Gastrocnemius medialis (tissue), 4 donors: Measurements from ENCODE around the gene PCDH9. TPM values are rescaled to one million over a fixed set of nuclear protein-coding genes. Genes with fewer than 3 reads are reported as not detected.

Experiments
- ATAC-seq, 2 donors: fragments of 150-250 bp; one replicate each; pipeline ENCODE4 v1.9.1; 2016
- DNase-seq, 2 donors: peaks; one replicate each; pipeline ENCODE4 v3.0.0-alpha.2; 2019
- H3K27ac ChIP-seq, 4 donors: fragments of 200-600 bp; sonication (generic); 1 replicate in 1 of 4; 2 replicates in 3 of 4; pipeline ENCODE4 v1.5.1; 2016 to 2018; ENCODE audit warnings: mild to moderate bottlenecking in 2 of 4, moderate library complexity in 1 of 4
- H3K27me3 ChIP-seq, 3 donors: fragments of 200-600 bp; sonication (generic) in 2 of 3; 1 replicate in 1 of 3; 2 replicates in 2 of 3; pipeline versions ENCODE4 v1.5.1 to v1.6.0; 2016 to 2019; ENCODE audit warnings: mild to moderate bottlenecking in 1 of 3, moderate library complexity in 1 of 3
- H3K36me3 ChIP-seq, 2 donors: fragments of 200-600 bp; sonication (generic) in 1 of 2; one replicate each; pipeline ENCODE4 v1.5.1; 2017 to 2018
- H3K4me1 ChIP-seq, 2 donors: fragments of 200-600 bp; sonication (generic) in 1 of 2; one replicate each; pipeline ENCODE4 v1.5.1; 2016 to 2017; ENCODE audit warnings: mild to moderate bottlenecking in 2 of 2
- H3K4me3 ChIP-seq, 4 donors: fragments of 200-600 bp; sonication (generic) in 3 of 4; 1 replicate in 1 of 4; 2 replicates in 3 of 4; pipeline ENCODE4 v1.5.1; 2016 to 2019; ENCODE audit warnings: mild to moderate bottlenecking in 2 of 4
- H3K9me3 ChIP-seq, 3 donors: fragments of 200-600 bp; sonication (generic) in 2 of 3; 1 replicate in 1 of 3; 2 replicates in 2 of 3; pipeline ENCODE4 v1.5.1; 2016 to 2019
- POLR2A ChIP-seq, 2 donors: fragments of 450-650 bp; IDR thresholded peaks; one replicate each; pipeline ENCODE4 v1.6.1; 2017; ENCODE audit warnings: antibody characterized with exemption in 2 of 2, mild to moderate bottlenecking in 2 of 2, moderate library complexity in 2 of 2
- in situ Hi-C, 4 donors: fragments of 200-750 bp; cut with MboI; loops; one replicate each; pipeline versions ENCODE4 v1.15.0 to v1.8.0; 2017; ENCODE audit warnings: low sequenced_read_pairs in 4 of 4
- intact Hi-C: fragments of 100-400 bp; cut with DNase I; formaldehyde crosslinking; loops from one replicate; pipeline ENCODE4 v1.15.1; 2023; ENCODE audit warnings: low total_unique reads
- total RNA-seq, 4 donors: library from RNA; depleted of rRNA; stranded (reverse); fragments of >200 nt; gene quantifications; one replicate each; pipeline versions ENCODE4 v1.1.0 to v1.2.3, GENCODE V29; 2016
- TF ChIP-seq, protein P1 (sequence below), 5 experiments: fragments of 450-650 bp in 3 of 5; fragments of 200-600 bp in 2 of 5; sonication (generic) in 2 of 5; IDR thresholded peaks in 4 of 5; conservative IDR thresholded peaks in 1 of 5; 1 replicate in 4 of 5; 2 replicates in 1 of 5; pipeline ENCODE4 v1.5.1; 2016 to 2019; ENCODE audit warnings: antibody characterized with exemption in 5 of 5, mild to moderate bottlenecking in 3 of 5, moderate library complexity in 3 of 5

The PCDH9 gene
- total RNA-seq, 4 donors from 2014 or later: 1.4 to 2.1 (median 1.9) TPM

DNA sequence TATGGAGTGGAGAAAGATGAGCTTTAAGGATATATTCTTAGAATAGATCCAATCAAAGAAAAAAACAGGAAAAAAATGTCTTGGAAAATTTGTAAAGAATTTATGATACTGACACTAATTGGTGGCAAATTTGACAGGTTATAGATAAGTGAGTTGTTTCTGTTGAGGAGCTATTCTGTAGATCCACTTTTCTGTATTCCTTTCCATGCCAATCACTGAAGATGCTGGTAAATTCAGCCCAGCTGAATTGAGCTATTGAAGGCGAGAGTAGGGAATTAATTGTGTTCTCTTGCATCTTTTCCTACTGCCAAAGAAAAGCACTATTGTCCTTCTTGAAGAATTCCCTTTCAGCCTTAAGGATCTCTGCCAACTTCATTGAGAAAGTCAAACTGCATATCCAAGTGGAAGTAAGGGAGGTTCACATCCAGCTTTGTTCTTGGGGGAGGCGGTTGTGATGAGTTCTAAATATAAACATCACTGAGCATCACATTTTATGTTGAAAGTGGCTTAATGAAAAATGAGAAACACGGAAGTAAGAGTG lies 113.1 kb downstream of the PCDH9 start:
- no peaks in the 10 kb centered on the region for H3K36me3 ChIP-seq
- no peaks in the 10 kb centered on the region for H3K9me3 ChIP-seq
- intact Hi-C loops (no loop called here), in situ Hi-C loops (no loop called here)
- H3K4me3 ChIP-seq: no peak overlapping the region
- H3K27ac ChIP-seq: no peak overlapping the region
- ATAC-seq (no peak), DNase-seq (no peak)
- no peaks in the 10 kb centered on the region for H3K4me1 ChIP-seq
- no peak for TF ChIP-seq POLR2A (IDR thresholded peaks at IDR 0.05)
- TF ChIP-seq, protein P1, sequence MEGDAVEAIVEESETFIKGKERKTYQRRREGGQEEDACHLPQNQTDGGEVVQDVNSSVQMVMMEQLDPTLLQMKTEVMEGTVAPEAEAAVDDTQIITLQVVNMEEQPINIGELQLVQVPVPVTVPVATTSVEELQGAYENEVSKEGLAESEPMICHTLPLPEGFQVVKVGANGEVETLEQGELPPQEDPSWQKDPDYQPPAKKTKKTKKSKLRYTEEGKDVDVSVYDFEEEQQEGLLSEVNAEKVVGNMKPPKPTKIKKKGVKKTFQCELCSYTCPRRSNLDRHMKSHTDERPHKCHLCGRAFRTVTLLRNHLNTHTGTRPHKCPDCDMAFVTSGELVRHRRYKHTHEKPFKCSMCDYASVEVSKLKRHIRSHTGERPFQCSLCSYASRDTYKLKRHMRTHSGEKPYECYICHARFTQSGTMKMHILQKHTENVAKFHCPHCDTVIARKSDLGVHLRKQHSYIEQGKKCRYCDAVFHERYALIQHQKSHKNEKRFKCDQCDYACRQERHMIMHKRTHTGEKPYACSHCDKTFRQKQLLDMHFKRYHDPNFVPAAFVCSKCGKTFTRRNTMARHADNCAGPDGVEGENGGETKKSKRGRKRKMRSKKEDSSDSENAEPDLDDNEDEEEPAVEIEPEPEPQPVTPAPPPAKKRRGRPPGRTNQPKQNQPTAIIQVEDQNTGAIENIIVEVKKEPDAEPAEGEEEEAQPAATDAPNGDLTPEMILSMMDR (IDR thresholded peaks at IDR 0.05 in 4 of 5, conservative IDR thresholded peaks at IDR 0.05 in 1 of 5): no peak
- no peaks in the 10 kb centered on the region for H3K27me3 ChIP-seq

DNA sequence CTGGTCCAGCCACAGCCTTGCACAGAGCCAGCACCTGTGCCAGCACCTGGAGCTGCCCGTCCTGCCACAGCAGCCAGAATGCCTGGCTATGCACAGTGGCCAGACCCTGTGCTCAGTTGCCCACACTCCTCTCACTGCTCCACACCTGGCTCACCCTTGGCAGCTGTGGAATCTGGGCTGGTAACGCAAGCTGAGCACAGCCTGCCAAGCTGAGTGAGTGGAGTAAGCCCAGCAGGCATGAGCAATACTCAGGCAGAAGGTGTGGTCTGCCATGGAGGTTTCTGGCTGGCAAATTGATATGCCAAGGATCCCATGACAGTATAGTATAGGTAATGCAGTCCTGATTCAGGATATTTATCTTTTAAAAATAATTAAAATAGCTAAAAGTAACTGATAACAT lies 122.2 kb downstream of the PCDH9 start:
- DNase-seq: no peak
- no peaks in the 10 kb centered on the region for H3K27me3 ChIP-seq
- in situ Hi-C loops (no loop called here), intact Hi-C loops (no loop called here)
- no peak for ATAC-seq
- no peaks in the 10 kb centered on the region for H3K4me1 ChIP-seq
- H3K4me3 ChIP-seq: no peak overlapping the region
- TF ChIP-seq POLR2A (IDR thresholded peaks at IDR 0.05): no peak
- TF ChIP-seq, protein P1 (IDR thresholded peaks at IDR 0.05 in 4 of 5, conservative IDR thresholded peaks at IDR 0.05 in 1 of 5): no peak
- no peaks in the 10 kb centered on the region for H3K36me3 ChIP-seq
- H3K27ac ChIP-seq: no peak overlapping the region
- no peaks in the 10 kb centered on the region for H3K9me3 ChIP-seq

DNA sequence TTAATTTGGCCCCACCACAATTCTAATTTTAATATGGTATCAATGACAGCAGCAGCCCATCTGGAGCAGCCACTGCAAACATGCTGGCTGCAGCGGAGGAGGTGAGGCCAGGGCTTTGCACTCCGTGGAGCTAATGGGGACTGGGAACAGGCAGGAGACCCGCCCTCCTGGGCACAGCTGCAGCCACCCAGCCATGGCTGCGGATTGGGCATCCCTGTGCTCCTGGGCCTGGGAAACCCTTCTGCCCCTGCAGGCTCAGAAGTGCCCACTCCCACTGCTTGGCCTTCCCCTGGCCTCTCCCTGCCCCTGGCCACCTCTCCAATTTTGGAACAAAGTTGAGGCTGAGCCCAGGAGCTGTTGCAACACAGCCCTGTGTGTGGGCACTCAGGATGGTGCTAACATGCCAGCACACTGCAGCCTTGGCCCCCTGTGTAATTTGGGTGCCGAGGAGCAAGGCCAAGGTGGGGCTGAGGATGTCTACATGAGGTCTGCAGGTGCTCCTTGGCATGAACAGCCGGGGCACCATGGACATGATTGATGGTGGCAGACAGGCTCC lies 123.6 kb downstream of the PCDH9 start:
- Histone ChIP-seq H3K4me3 (no peak overlapping the region), H3K27ac (no peak overlapping the region), H3K4me1 (no peaks in the 10 kb centered on the region), H3K36me3 (no peaks in the 10 kb centered on the region), H3K9me3 (no peaks in the 10 kb centered on the region), H3K27me3 (no peaks in the 10 kb centered on the region)
- no peak for TF ChIP-seq POLR2A (IDR thresholded peaks at IDR 0.05)
- TF ChIP-seq, protein P1 (IDR thresholded peaks at IDR 0.05 in 4 of 5, conservative IDR thresholded peaks at IDR 0.05 in 1 of 5): no peak
- no peak for DNase-seq
- ATAC-seq: no peak
- intact Hi-C loops: no loop called here
- in situ Hi-C loops: no loop called here

DNA sequence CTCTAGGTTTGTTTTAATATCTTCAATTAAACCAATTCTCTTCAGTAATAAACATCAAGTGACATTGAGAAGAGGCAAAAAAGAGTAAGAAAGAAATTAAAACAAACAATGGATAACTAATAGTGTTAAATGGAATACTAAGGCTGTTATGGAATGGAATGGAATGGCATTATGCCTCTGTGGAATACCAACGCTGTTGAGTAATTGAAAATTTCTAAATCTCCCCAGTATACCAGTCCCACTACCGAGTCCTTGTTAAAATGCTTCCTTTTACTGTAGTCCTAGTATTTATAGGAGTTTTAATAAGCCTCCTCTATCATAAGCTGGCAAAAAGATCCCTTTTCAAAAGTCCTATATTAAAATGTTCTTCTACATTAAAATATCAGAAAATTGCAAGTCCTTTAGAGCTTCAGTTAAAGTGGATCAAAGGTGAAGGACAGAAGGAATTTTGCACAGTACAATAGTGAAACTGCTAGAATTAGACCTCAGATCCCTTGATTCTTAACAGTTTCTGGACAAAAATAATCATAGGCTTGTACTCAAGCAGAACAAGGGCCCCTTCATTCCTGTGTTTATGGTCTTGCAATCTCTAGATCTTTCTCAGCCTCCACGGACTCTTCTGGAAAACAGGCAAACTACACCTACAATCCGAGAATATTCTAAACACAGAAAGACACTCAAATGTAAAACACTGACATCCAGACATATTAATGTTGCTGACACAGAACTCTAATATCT lies 128.2 kb downstream of the PCDH9 start:
- no peaks in the 10 kb centered on the region for H3K36me3 ChIP-seq
- H3K27me3 ChIP-seq: no peaks in the 10 kb centered on the region
- in situ Hi-C loops: no loop called here
- no peak overlapping the region for H3K4me3 ChIP-seq
- no peak overlapping the region for H3K27ac ChIP-seq
- H3K4me1 ChIP-seq: no peaks in the 10 kb centered on the region
- ATAC-seq (no peak), DNase-seq (no peak)
- no peaks in the 10 kb centered on the region for H3K9me3 ChIP-seq
- TF ChIP-seq POLR2A (IDR thresholded peaks at IDR 0.05): no peak
- TF ChIP-seq, protein P1 (IDR thresholded peaks at IDR 0.05 in 4 of 5, conservative IDR thresholded peaks at IDR 0.05 in 1 of 5): no peak
- intact Hi-C loops: no loop called here
